Measurements from ENCODE around the gene MFSD11. TPM values are rescaled to one million over a fixed set of nuclear protein-coding genes. Genes with fewer than 3 reads are reported as not detected.
A peak's percentile ranks its signal among the peaks of the same experiment; 100 is the strongest.

The MFSD11 gene
- total RNA-seq, 1 experiment from 2014 or later = 24.9 TPM

- no peaks in the 10 kb centered on the region for H3K27me3 ChIP-seq (ENCODE audit: insufficient read depth, low read length)
- no peaks in the 10 kb centered on the region for H4K20me1 ChIP-seq (ENCODE audit: insufficient read depth)
- no peak overlapping the region for H3K9ac ChIP-seq (ENCODE audit: low read length)
- no TSS peak for BruUV-seq (replicated peaks)
- no peak overlapping the region for H3K4me2 ChIP-seq (ENCODE audit: low read length)
- no peaks in the 10 kb centered on the region for H3K9me3 ChIP-seq (ENCODE audit: control insufficient read depth in 1 of 2, insufficient read depth in 1 of 2, low read depth in 1 of 2, low read length in 2 of 2)
- no peaks in the 10 kb centered on the region for H3K9me2 ChIP-seq (ENCODE audit: insufficient read depth)
- H2AFZ ChIP-seq (ENCODE audit: low read depth, low read length, poor library complexity, severe bottlenecking) = no peak overlapping the region
- H3K4me3 ChIP-seq (replicated peaks in 1 of 2; ENCODE audit: low read depth in 1 of 2, low read length in 2 of 2) = no peak overlapping the region
- DNase-seq (ENCODE audit: low read depth, low spot score) (no peak), ATAC-seq (peak; percentile 69)
- H3K27ac ChIP-seq (ENCODE audit: low read depth, low read length) = no peak overlapping the region
- H3K36me3 ChIP-seq (ENCODE audit: control insufficient read depth in 1 of 2, insufficient read depth in 2 of 2, low read length in 2 of 2) = no peaks in the 10 kb centered on the region
- ChIA-PET POLR2A (interaction anchor here (0.6 to 1.0 kb wide), 2 partner anchors 9 to 996 kb away, joined by 3 read pairs; no protein-coding TSS in a partner anchor), RAD21 (ENCODE audit: low non-redundant PET in 1 of 2, low total read pairs in 2 of 2, uncharacterized antibody in 2 of 2, unreplicated experiment in 2 of 2) (no interaction called here), CTCF (interaction anchor here (0.6 to 0.8 kb wide), 2 partner anchors 9 to 133 kb away, joined by 3 to 5 read pairs; no protein-coding TSS in a partner anchor)
- H3K4me1 ChIP-seq (ENCODE audit: control insufficient read depth in 1 of 2, insufficient read depth in 2 of 2, low read length in 2 of 2) = peaks cover 0 to 14% of the 10 kb centered on the region in 2 experiments; a peak in 1 of 4 replicates
- no peaks in the 10 kb centered on the region for H3K79me2 ChIP-seq (ENCODE audit: insufficient read depth, low read length)
- TF ChIP-seq CBX3 (IDR thresholded peaks at IDR 0.05; ENCODE audit: low read depth) = no peak
- TF ChIP-seq REST (IDR thresholded peaks at IDR 0.05; ENCODE audit: low read depth) = no peak
- peak in 2 of 3 experiments; percentile 25 to 36; a peak in 3 of 6 replicates for TF ChIP-seq CTCF (IDR thresholded peaks at IDR 0.05 in 2 of 3, conservative IDR thresholded peaks at IDR 0.05 in 1 of 3; ENCODE audit: borderline replicate concordance in 1 of 3, insufficient read depth in 1 of 3, low read depth in 2 of 3, low read length in 2 of 3)
- TF ChIP-seq POLR2A (IDR thresholded peaks at IDR 0.05; ENCODE audit: borderline replicate concordance, extremely low read depth, insufficient read depth, insufficient read length) = no peak
- TF ChIP-seq ATF3 (IDR thresholded peaks at IDR 0.05) = no peak
- no peak for TF ChIP-seq MAX (IDR thresholded peaks at IDR 0.05)
- TF ChIP-seq ZFX (IDR thresholded peaks at IDR 0.05) = no peak
- TF ChIP-seq ELF1 (IDR thresholded peaks at IDR 0.05; ENCODE audit: borderline replicate concordance, low read depth) = no peak
- TF ChIP-seq SRF (IDR thresholded peaks at IDR 0.05; ENCODE audit: low read depth) = no peak
- TF ChIP-seq ZNF274 (IDR thresholded peaks at IDR 0.05; ENCODE audit: low read depth, low read length) = no peak
- no peak for TF ChIP-seq SP1 (IDR thresholded peaks at IDR 0.05; ENCODE audit: low read depth)
- TF ChIP-seq SIN3A (IDR thresholded peaks at IDR 0.05; ENCODE audit: low read depth) = no peak
- TF ChIP-seq JUND (IDR thresholded peaks at IDR 0.05) = no peak
- TF ChIP-seq FOSL1 (IDR thresholded peaks at IDR 0.05; ENCODE audit: low read depth) = no peak
- peak; percentile 57 for TF ChIP-seq RAD21 (IDR thresholded peaks at IDR 0.05; ENCODE audit: low read depth)
- intact Hi-C loops (cut with micrococcal nuclease) = no loop called here
These were observed 43.4 kb downstream of the MFSD11 start for GRCh38 chr17:76781056-76781982.

Data from HCT116 (cell line).